ENCODE measurements around the gene VWA1.
"Not testable (repeated sequence)": the region's sequence is repeated elsewhere in the genome, so short reads cannot be mapped to it uniquely, and the experiment has no call there.

VWA1 gene

DNA sequence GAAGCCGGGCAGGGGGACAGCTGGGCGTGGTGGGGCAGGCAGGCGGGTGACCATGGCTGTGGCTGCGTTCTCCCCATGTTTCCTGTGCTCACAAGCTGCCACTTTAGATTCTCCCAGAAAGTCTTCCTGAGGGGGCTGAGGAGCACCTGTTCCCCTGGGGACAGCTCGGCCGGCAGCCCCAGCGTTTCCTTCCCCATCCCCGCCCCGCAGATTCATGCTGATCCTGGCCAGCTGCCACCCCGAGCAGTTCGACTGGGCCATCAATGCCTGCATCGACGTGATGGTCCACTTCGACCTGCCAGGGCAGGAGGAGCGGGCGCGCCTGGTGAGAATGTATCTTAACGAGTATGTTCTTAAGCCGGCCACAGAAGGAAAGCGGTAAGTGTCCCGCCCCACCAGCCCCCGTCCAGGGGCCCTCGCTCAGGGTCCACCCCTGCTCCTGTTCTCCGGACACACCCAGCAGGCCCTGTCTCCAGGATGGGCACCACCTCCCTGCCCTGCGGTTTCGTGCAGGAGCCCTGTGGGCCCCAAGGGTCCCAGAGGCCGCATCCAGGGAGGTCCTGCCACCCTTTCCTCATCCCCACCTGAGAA lies 25.1 kb downstream of the VWA1 start:
- DNase-seq: no peak

DNA sequence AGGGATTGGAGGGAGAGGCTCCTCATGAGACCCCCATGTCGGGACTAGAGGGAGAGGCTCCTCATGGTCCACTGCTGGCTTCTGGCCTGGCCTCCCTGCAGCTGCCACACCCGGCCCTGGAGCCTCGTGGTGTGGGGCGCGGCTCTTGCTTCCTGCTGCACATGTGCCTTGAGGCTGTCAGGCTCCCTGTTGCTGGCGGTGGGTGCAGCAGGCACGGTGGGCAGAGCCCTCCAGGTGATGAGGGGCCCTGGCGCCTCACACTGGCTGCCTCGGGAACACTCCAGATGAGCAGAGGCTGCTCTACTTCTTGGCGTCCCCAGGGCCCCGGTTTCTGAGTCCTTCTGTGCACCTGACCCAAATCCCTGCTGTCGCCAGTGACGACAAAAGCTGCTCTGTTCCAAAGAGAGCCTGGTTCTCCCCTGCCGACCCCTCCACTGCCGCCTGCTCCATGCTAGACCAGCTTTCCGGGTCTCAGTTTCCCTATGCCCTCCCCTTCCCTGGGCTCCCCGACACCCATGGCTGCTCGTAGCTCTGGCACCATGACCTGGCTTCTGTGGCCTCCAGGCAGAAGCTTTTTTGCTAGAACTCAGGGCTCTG lies 26.3 kb downstream of the VWA1 start:
- DNase-seq: no peak

DNA sequence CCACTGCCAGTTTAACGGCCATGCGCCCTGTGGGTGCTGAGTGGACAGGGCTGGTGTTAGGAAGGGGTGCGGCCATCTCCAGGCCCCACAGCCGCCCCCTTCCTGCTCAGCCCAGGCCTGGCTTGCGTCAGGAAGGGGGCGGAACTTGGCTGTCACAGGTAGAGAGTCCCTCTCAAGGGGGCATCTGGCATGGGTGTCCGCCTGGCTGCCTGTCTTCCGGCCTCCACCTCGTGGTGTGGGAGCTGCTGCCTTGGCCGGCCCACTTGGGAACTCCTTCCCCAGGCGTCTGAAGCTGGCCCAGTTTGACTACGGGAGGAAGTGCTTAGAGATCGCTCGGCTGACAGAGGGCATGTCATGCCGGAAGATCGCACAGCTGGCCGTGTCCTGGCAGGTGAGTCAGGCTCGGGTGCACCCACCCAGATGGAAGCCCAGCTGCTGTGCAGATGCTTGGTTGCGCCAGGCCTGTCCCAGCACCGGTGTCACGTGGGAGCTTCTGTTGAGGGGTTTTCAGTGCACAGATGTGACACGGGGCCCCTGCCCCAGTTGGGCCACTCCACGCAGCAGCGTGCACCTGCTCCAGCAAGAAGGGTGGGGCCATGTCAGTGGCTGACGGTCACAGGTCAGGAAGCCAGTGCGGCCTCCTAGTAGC lies 27.0 kb downstream of the VWA1 start:
- peak; percentile 26 for DNase-seq

DNA sequence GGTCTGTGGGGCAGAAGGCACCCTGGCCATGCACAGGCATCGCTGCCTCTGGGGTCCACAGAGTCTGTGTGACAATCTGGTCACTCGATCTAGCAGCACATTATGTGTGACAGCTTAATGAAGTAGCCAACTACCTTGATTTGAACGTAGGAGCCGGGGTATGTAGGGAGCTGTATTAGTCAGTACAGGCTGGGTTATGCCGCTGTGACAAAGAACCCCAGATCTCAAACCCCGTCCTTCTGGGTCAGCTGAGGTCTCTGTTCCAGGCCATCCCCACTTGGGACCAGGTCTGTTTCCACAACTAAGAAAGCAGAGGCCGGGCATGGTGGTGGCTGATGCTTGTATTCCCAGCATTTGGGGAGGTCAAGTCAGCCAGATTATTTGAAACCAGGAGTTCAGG lies 27.8 kb downstream of the VWA1 start:
- DNase-seq: no peak

DNA sequence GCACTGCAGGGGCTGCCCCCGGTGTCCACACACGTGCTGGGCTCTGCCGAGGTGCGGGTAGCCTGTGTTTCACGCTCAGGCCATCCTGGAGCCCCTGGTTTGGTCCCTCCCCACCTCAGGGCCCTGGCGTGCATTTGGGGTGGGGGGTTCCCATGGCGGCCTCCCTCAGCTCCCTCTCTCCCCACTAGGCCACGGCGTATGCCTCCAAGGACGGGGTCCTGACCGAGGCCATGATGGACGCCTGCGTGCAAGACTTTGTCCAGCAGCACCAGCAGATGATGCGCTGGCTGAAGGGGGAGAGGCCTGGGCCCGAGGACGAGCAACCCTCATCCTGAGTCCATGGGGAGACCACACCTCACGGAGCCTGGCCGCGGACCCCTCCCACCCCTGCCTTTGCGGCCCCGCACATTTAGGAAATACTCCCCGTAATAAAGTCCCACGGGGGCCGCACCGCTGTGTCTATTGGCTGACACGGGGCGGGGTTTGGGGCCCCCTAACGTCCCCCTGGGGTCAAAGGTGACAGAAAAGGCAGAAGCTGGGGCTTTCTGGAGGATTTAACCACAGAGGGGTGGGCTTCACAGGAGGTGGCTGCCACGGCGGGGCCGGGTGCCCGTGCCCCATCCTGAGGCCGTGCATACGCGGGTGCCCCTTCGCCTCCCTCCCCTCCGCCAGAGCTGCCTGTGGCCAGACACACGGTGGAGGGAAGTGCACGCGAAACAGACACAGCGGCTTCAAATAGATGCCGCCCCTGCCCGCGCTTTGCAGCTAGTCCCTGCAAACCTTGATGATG lies 32.9 kb downstream of the VWA1 start:
- not testable (repeated sequence) for DNase-seq

DNA sequence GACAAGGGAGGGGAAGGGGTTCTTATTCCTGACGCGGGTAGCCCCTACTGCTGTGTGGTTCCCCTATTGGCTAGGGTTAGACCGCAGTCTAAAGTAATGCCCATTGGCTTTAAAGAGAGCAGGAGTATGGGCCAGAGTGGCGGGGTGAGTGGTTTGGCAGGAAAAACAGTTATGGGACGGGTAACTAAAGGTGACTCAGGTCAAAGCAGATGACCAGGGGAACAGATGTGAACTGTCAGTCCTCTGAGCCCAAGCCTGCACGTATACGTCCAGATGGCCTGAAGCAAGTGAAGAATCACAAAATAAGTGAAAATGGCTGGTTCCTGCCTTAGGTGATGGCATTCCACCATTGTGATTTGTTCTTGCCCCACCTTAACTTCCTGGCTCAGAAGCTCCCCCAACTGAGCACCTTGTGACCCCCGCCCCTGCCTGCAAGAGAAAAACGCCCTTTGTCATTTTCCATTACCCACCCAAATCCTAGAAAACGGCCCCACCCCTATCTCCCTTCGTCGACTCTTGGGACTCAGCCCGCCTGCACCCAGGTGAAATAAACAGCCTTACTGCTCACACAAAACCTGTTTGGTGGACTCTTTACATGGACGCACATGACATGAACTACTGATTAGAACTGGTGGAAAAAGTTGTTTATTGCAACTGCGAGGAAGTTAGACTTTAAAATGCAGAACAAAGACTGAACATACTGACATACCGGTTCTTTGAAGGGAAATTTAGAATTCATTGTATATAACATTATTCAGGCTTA lies 35.3 kb downstream of the VWA1 start:
- peak; percentile 6 for DNase-seq

DNA sequence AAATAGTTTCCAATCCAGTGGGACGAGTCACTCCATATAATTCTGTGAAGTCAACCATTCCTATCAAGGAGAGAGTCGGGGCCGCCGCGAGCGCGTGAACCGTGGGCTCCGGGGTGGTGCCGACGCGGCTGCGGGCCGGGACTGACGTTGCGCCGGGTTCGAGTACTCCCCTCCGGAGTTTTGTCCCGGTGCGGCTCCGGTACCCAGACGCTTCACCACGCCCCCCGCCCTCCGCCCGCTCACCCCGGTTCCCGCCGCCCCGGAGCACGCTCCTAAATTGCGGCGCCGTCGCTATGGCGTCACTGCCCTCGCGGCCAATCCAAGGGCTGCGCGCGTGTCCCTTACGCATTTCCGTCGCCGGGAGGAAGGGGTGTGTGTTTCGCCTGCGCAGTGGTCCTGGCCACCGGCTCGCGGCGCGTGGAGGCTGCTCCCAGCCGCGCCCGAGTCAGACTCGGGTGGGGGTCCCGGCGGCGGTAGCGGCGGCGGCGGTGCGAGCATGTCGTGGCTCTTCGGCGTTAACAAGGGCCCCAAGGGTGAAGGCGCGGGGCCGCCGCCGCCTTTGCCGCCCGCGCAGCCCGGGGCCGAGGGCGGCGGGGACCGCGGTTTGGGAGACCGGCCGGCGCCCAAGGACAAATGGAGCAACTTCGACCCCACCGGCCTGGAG lies 36.0 kb downstream of the VWA1 start, which contains the start of gene ATAD3B:
TSS of gene ATAD3B (plus strand) at position 377 of the 664 bp plus-strand sequence. CDS start at position 497, 120 bp downstream.
- DNase-seq: peak; percentile 93

DNA sequence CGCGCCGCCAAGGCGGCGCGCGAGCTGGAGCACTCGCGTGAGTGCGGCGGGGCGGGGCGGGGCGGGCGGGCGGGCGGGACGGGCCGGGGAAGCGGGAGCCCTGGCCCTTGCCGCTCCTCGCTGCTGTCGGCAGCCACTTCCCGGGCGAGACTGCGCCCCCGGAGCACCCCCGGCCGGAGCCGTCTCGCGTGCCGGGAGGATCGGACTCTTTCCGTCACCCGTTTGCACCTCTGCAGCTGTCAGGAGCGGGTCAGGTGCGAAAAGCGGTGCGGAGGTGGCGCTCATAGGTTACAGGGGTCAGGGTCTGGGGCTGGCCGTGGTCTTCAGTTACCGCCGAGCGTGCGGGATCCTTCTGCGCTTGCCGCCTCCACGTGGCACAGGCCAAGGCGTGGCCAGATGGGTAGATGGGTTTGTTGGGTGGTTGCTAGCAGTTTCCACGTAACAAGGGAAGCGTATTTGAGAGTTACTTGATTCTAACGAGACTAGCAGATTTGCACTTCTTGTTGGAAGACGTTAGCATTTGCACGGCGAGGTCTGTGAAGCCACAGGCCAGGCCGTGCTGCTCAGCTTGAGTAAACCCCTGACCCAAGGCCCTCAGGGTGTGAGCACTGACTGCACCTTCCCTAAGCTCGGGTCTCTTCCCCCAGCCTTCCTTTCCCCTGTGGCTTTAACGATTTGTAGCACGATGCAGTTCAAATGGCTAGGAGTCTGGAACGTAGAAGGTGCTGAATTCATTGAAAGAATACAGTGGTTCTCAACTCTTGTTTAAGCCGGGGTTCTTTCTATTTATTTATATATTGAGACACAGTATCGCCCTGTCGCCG lies 36.8 kb downstream of the VWA1 start:
- DNase-seq: not testable (repeated sequence)

DNA sequence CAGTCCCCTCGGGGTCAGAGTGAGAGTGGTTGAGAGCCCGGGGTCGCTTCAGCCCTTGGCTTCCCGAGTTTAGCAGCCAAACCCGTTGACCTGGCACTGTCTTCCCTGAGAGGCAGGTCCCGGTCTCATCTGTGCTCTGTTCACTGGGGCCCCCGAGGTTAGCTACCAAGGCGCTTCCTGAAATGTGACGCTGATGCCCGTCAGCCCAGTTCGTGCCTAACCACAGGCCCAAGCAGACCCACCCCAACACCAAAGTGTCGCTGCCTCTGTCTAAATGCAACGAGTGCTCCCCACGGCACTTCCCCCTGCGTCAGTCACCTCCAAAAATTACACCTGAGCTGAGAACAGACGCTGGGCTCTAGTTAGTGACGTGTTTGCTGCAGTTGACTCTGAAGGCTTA lies 40.5 kb downstream of the VWA1 start:
- DNase-seq: not testable (repeated sequence)

DNA sequence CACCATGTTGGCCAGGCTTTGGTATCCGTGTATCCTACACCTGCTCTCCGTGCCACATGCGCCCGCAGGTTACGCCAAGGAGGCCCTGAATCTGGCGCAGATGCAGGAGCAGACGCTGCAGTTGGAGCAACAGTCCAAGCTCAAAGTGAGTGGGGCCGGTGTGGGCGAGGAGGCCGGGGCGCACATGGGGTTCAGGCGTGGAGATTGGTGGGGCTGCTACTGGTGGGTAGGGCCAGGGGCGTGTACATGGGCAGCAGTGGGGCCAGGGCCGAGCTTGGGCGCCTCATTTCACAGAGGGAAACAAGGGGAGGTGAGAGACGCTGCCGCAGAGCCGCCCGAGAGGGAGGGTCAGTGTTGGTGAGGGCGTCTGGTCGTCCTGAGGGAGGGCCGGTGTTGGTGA lies 41.7 kb downstream of the VWA1 start:
- no peak for DNase-seq

DNA sequence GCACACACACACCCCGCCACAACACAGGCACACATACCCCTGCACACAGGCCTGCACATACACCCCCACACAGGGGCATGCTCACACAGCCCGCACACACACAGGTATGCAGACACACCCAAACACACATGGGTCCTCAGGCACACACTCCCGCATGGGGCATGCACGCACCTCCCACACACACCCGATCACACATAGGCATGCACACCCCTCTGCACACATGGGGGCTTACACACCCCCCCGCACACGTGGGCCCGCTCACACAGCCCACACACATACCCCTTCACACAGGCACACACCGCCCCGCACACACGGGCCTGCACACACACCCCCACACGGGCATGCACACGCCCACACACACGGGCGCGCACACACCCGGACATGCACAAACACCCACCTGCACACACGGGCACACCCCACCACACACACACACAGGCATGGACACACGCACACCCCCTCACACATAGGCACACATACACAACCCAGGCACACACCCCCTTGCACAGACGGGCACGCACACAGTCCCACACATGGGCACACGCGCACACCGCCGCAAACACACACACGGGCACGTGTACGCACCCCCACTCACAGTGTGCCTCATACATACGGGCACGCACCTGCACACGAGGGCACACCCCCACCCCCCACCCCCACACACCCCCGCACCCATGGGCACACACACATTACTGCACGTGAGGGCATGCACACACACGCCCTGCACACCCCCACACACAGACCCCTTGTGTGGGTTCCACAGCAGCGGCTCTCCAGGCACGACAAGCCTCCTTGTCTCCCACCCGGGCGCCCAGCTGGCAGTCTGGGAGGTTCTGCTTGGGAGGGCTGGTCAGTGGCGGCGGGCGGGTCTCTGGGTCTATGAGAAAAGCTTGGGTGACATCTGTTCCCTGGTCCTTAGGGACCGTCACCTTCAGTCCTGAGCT lies 44.3 kb downstream of the VWA1 start:
- no peak for DNase-seq

DNA sequence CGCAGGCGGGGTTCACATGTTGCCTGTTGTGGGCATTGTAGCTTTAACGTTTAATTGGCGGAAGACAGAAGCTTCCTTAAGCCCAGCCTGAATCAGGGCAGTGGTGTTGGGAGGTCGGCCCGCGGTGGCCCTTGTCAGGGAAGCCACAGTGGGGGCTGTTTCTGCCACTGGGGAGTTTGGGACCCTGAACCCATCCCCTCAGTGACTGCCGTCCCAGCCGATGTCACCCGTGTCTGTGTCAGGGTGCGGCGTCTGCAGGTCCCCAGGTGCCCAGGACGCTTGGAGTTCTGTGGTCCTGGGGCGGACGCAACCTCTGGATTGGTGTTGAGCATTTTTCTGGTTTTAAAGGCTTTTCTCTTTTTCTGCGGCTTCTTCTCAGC lies 45.0 kb downstream of the VWA1 start:
- not testable (repeated sequence) for DNase-seq

DNA sequence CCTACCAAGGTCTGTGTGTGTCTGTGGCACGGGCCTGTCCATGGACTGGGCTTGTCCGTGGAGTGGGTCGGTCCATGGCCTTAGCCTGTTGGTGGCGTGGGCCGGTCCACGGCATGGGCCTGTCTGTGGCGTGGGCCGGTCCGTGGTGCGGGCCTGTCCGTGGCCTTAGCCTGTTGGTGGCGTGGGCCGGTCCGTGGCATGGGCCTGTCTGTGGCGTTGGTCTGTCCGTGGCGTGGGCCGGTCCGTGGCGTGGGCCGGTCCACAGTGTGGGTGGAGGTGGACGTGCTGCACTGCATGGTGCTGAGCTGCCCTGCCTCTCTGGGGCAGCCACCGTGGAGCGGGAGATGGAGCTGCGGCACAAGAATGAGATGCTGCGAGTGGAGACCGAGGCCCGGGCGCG lies 46.3 kb downstream of the VWA1 start:
- not testable (repeated sequence) for DNase-seq

DNA sequence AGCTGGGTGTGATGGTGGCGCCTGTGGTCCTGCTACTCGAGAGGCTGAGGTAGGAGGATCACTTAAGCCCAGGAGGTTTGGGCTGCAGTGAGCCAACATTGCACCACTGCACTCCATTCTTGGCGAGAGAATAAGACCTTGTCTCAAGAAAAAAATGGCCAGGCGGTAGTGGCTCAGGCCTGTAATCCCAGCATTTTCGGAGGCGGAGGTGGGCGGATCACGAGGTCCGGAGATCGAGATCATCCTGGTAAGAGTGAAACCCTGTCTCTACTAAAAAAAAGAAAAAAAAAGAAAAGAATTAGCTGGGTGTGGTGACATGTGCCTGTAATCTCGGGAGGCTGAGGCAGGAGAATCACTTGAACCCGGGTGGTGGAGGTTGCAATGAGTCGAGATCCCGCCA lies 47.4 kb downstream of the VWA1 start:
- no peak for DNase-seq

DNA sequence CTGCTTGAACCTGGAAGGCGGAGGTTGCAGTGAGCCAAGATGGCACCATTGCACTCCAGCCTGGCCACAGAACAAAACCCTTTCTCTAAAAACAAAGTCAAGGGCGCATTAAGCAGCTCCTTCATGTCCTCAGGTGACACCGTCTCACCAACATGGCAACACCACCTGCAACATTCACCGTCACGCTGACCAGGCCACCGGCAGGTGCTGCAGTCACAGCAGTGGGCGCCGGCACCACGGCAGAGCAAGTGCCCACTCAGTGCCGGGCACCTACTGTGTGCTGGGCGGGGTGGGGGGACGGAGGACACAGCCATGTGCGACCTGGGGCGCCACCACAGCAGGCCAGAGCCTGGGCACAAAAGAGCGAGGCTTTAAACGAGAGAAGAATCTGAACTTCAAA lies 48.2 kb downstream of the VWA1 start:
- DNase-seq: no peak

DNA sequence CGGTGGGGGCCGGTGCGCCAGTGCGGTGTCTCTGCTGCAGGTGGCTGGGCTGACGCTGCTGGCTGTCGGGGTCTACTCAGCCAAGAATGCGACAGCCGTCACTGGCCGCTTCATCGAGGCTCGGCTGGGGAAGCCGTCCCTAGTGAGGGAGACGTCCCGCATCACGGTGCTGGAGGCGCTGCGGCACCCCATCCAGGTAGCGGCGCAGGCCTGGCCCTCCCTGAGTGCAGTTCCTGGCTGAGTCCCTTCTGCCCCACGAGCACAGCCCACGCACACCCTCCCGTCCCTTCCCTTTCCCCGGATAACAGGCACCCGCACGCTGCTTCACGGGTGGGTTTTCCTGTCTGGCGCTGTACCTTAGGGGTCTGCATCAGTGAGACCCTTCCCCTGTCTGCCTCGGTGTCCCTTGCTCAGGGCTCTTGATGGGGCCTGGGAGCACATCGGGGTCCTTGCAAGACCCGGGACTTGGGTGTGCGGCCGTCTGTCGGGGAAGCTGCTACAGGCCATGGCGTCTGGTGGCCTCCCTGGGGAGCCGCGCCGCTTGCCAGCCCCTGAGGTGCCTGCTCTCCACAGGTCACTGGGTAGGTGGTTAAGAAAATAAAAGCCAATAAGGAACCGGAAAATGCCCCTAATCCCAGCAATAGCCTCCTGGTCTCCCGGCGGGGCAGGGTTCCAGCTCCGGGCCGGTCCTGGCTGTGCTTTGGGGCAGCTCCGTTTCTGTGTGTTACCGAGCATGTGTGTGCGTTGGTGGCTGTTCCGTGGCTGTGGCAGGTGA lies 49.7 kb downstream of the VWA1 start:
- DNase-seq: not testable (repeated sequence)

DNA sequence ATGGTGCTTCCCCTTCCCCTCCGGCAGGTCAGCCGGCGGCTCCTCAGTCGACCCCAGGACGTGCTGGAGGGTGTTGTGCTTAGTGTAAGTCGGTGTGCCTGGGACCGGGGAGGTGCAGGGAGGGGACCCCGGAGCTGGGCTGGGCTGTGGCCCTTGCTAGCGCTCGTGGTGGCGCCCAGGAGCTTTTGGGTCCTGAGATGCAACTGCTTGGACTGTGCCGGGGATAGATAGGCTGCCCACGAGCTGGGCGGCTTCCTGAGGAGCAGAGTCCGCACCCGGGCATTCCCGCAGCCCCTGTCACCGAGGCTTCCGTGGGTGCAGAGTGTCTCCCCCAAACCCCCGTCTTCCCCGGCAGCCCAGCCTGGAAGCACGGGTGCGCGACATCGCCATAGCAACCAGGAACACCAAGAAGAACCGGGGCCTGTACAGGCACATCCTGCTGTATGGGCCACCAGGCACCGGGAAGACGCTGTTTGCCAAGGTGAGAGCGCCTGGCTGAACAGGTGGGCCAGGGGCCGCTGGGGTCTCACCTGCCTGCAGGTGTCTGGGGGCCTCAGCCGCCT lies 50.3 kb downstream of the VWA1 start:
- not testable (repeated sequence) for DNase-seq

DNA sequence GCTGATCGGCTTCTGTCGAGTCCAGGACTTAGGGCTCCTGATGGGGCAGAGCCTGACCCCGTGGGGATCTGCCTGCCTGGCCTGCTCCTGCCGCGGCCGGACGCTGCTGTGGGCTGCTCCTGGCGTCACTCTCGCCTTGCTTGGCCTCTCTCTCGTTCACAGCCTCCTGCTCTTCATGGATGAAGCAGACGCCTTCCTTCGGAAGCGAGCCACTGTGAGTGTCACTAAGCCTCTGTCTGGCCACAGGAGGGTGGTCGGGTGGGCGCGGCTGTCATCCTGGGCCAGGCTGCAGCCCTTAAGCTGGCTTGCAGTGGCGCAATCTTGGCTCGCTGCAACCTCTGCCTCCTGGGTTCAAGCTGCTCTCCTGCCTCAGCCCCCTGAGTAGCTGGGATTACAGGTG lies 52.2 kb downstream of the VWA1 start:
- DNase-seq: no peak

DNA sequence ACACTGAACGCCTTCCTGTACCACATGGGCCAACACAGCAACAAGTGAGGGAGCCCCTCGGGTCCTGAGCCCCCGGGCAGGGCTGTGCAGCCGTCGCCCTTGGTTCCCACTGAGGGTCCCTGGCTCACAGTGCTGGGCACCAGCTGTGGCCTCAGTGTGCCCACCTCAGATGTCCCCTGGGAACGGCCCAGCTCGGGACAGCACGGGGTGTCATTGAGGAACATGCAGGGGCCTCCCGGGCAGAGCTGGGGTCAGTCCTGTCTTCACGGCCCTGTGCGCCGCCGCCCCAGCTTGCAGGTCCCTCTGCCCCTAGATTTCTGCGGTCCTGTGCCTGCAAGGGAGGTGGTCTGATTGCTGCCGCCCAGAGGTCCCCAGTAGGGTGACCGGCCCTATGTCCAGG lies 53.7 kb downstream of the VWA1 start:
- DNase-seq: no peak
